IMR-90 (cell line): Measurements from ENCODE around the gene UNC13B.

Source experiments
- CHD1 ChIP-seq: IDR thresholded peaks from 2 replicates; pipeline ENCODE4 v1.6.1; 2012; ENCODE audit warnings: low read depth, low read length, improper control_type of control experiment
- CTCF ChIP-seq: conservative IDR thresholded peaks from 2 replicates; pipeline ENCODE4 v1.5.1; 2012; ENCODE audit warnings: mild to moderate bottlenecking, low read depth, low read length, improper control_type of control experiment
- ELK1 ChIP-seq: fragments of 150-350 bp; IDR thresholded peaks from 2 replicates; pipeline ENCODE4 v1.6.1; 2016; ENCODE audit warnings: low read depth, mild to moderate bottlenecking, low read length, moderate library complexity, borderline replicate concordance
- FOS ChIP-seq: fragments of 150-350 bp; IDR thresholded peaks from 2 replicates; pipeline ENCODE4 v1.6.1; 2016; ENCODE audit warnings: low read depth, low read length
- MAFK ChIP-seq: IDR thresholded peaks from 2 replicates; pipeline ENCODE4 v1.6.1; 2012; ENCODE audit warnings: low read depth, low read length, improper control_type of control experiment
- MAZ ChIP-seq: IDR thresholded peaks from 2 replicates; pipeline ENCODE4 v1.6.1; 2012; ENCODE audit warnings: low read depth, mild to moderate bottlenecking, low read length, improper control_type of control experiment, moderate library complexity, borderline replicate concordance
- POLR2A ChIP-seq: IDR thresholded peaks from 2 replicates; pipeline ENCODE4 v1.6.1; 2012; ENCODE audit warnings: mild to moderate bottlenecking, low read depth, low read length
- RAD21 ChIP-seq: IDR thresholded peaks from 2 replicates; pipeline ENCODE4 v1.6.1; 2012; ENCODE audit warnings: low read length, improper control_type of control experiment
- RCOR1 ChIP-seq: IDR thresholded peaks from 2 replicates; pipeline ENCODE4 v1.6.1; 2012; ENCODE audit warnings: mild to moderate bottlenecking, low read length, improper control_type of control experiment; ENCODE audit not compliant: insufficient replicate concordance
- RFX5 ChIP-seq: IDR thresholded peaks from 2 replicates; pipeline ENCODE4 v1.8.0; 2012; ENCODE audit warnings: low read depth, mild to moderate bottlenecking, low read length, moderate library complexity
- SMC3 ChIP-seq: fragments of 150-350 bp; IDR thresholded peaks from 2 replicates; pipeline ENCODE4 v1.6.1; 2016; ENCODE audit warnings: low read depth, mild to moderate bottlenecking, antibody characterized with exemption, low read length, moderate library complexity
- USF2 ChIP-seq: fragments of 150-350 bp; IDR thresholded peaks from 2 replicates; pipeline ENCODE4 v1.6.1; 2017; ENCODE audit warnings: mild to moderate bottlenecking, antibody characterized with exemption, low read length, low read depth

- TF ChIP-seq CTCF = no peak
- TF ChIP-seq RCOR1 = no peak
- TF ChIP-seq POLR2A = no peak
- TF ChIP-seq RAD21 = no peak
- no peak for TF ChIP-seq SMC3
- TF ChIP-seq ELK1 = no peak
- TF ChIP-seq MAFK = no peak
- TF ChIP-seq USF2 = no peak
- TF ChIP-seq RFX5 = no peak
- TF ChIP-seq CHD1 = no peak
- no peak for TF ChIP-seq MAZ
- TF ChIP-seq FOS = no peak
These were observed 2.9 kb downstream of the UNC13B start for GRCh38 chr9:35164711-35165110.
